ENCODE results near the gene IL10RA.

- TF ChIP-seq CTCF (conservative IDR thresholded peaks at IDR 0.05; ENCODE audit: low read depth, low read length) = no peak
- TF ChIP-seq POLR2A (IDR thresholded peaks at IDR 0.05; ENCODE audit: low read depth, low read length) = no peak
- no peak for TF ChIP-seq RCOR1 (IDR thresholded peaks at IDR 0.05; ENCODE audit: insufficient replicate concordance, low read length)
- no peak for TF ChIP-seq RFX5 (IDR thresholded peaks at IDR 0.05; ENCODE audit: low read depth, low read length)
- TF ChIP-seq MAFK (IDR thresholded peaks at IDR 0.05; ENCODE audit: low read depth, low read length) = no peak
- no peak for TF ChIP-seq RAD21 (IDR thresholded peaks at IDR 0.05; ENCODE audit: low read length)
- no peak for TF ChIP-seq CEBPB (IDR thresholded peaks at IDR 0.05; ENCODE audit: low read depth, low read length)
- no peak for TF ChIP-seq USF2 (IDR thresholded peaks at IDR 0.05; ENCODE audit: low read depth, low read length)
- TF ChIP-seq SMC3 (IDR thresholded peaks at IDR 0.05; ENCODE audit: low read depth, low read length) = no peak
- no peak for TF ChIP-seq BHLHE40 (IDR thresholded peaks at IDR 0.05; ENCODE audit: low read depth, low read length)
Observed at GRCh38 chr11:117995472-117995871, 9.3 kb downstream of the IL10RA start.
